HepG2 (cell line): ENCODE data around the gene SCGB1C1. TPM values are rescaled to one million over a fixed set of nuclear protein-coding genes. Genes with fewer than 3 reads are reported as not detected.

Experiments used
- MED13 ChIP-seq: sonication (generic); formaldehyde crosslinking; IDR thresholded peaks from 2 replicates; pipeline ENCODE4 v1.5.0; 2020; ENCODE audit warnings: missing genetic modification reagents
- MED8 ChIP-seq: sonication (generic); formaldehyde crosslinking; IDR thresholded peaks from 2 replicates; pipeline ENCODE4 v1.8.1; 2023; ENCODE audit warnings: mild to moderate bottlenecking, missing genetic modification reagents; ENCODE audit not compliant: insufficient replicate concordance
- NONO ChIP-seq, 2 experiments: fragments of 450-650 bp in 1 of 2; sonication (generic) in 1 of 2; formaldehyde crosslinking in 1 of 2; IDR thresholded peaks in 1 of 2; conservative IDR thresholded peaks in 1 of 2; 2 replicates each; pipeline versions ENCODE4 v1.6.1 to v1.8.0; 2017 to 2022; ENCODE audit warnings: mild to moderate bottlenecking in 1 of 2, missing genetic modification reagents in 1 of 2, moderate library complexity in 1 of 2
- SOX13 ChIP-seq, 3 experiments: fragments of 450-650 bp in 1 of 3; sonication (generic) in 1 of 3; formaldehyde crosslinking in 1 of 3; IDR thresholded peaks in 2 of 3; conservative IDR thresholded peaks in 1 of 3; 2 replicates each; pipeline versions ENCODE4 v1.5.0 to v1.6.1; 2016 to 2020; ENCODE audit warnings: antibody characterized with exemption in 1 of 3, mild to moderate bottlenecking in 1 of 3, missing compliant biosample characterization in 1 of 3, missing genetic modification reagents in 1 of 3, moderate library complexity in 1 of 3
- ZNF124 ChIP-seq: sonication (generic); formaldehyde crosslinking; IDR thresholded peaks from 2 replicates; pipeline ENCODE4 v1.4.0; 2020; ENCODE audit warnings: missing genetic modification reagents
- ZNF205 ChIP-seq: IDR thresholded peaks from 2 replicates; pipeline ENCODE4 v1.6.1; 2018; ENCODE audit warnings: missing biosample characterization, missing genetic modification reagents
- ZNF234 ChIP-seq: sonication (generic); formaldehyde crosslinking; conservative IDR thresholded peaks from 2 replicates; pipeline ENCODE4 v1.5.1; 2020; ENCODE audit warnings: mild to moderate bottlenecking, missing genetic modification reagents
- ZNF253 ChIP-seq: sonication (generic); formaldehyde crosslinking; IDR thresholded peaks from 2 replicates; pipeline ENCODE4 v1.8.0; 2022; ENCODE audit warnings: mild to moderate bottlenecking, missing genetic modification reagents, borderline replicate concordance
- ZNF274 ChIP-seq: sonication (generic); formaldehyde crosslinking; IDR thresholded peaks from 2 replicates; pipeline ENCODE4 v1.5.1; 2020; ENCODE audit warnings: mild to moderate bottlenecking, missing genetic modification reagents
- ZNF292 ChIP-seq: sonication (generic); formaldehyde crosslinking; IDR thresholded peaks from 2 replicates; pipeline ENCODE4 v1.8.1; 2022; ENCODE audit warnings: mild to moderate bottlenecking, low read depth, missing genetic modification reagents, borderline replicate concordance
- ZNF776 ChIP-seq: sonication (generic); formaldehyde crosslinking; IDR thresholded peaks from 2 replicates; pipeline ENCODE4 v1.4.0; 2020; ENCODE audit warnings: mild to moderate bottlenecking, missing genetic modification reagents
- ZNF879 ChIP-seq: sonication (generic); formaldehyde crosslinking; IDR thresholded peaks from 2 replicates; pipeline ENCODE4 v1.8.1; 2023; ENCODE audit warnings: missing genetic modification reagents
- polyA plus RNA-seq, 8 experiments: library from polyadenylated mRNA; depleted of rRNA in 3 of 8; stranded (reverse) in 7 of 8; unstranded in 1 of 8; fragments of >200 nt; fragmentation: Illumina TruSeq in 4 of 8; extraction: Trizol in 4 of 8; gene quantifications; 2 replicates each; pipeline versions ENCODE4 v1.2.1 to v1.2.3, GENCODE V29; 2011 to 2016; ENCODE audit warnings: low read depth in 4 of 8, missing spikeins in 1 of 8, mixed read lengths in 1 of 8; ENCODE audit not compliant: insufficient read depth in 1 of 8
- total RNA-seq, 5 experiments: library from RNA; depleted of rRNA; stranded (reverse); fragments of >200 nt; fragmentation: Illumina TruSeq; extraction: Trizol; gene quantifications; 2 replicates each; pipeline ENCODE4 v1.2.3, GENCODE V29; 2016; ENCODE audit warnings: low read depth in 1 of 5
- TF ChIP-seq, protein P1 (sequence below): sonication (generic); formaldehyde crosslinking; IDR thresholded peaks from 2 replicates; pipeline ENCODE4 v1.4.0; 2020; ENCODE audit warnings: missing genetic modification reagents
- TF ChIP-seq, protein P2 (sequence below): sonication (generic); formaldehyde crosslinking; IDR thresholded peaks from 2 replicates; pipeline ENCODE4 v1.5.0; 2020; ENCODE audit warnings: mild to moderate bottlenecking, missing genetic modification reagents, borderline replicate concordance

Gene SCGB1C1
- total and polyA plus RNA-seq, 2 of the 13 experiments (the other 11 are each of a cell fraction or from before 2014, with no cell fraction given) = not detected

DNA sequence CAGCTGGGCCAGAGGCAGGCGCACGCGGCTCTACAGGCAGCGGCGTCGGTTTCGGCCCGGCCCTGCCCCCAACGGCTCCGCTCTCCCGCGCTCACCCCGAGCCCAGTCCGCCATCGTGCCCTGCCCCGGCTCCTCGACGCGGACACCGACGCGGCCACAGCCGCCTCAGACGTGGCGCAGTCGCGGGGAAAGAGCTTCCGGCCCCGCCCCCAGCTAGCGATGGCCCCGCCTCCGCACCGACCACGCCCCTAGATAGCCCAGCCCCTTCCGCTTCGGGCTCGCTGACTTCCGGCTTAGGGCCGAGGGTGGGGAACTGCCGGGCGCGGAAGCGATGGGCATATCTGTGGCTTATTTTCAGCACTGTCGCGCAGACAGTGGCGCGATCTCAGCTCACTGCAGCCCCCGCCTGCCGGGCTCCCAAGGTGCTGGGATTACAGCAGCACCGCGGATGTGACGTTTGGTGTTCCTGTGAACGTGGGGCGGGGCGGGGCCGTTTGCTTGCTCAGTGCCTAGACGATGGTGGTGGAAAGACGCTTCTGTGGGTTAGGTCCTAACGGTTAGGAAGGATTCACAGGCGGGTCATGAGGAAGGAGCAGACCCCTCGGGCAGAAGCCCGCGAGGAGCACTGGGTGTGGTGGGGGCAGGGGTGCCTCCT is 14.5 kb downstream of the SCGB1C1 start, which contains the start of the genes BET1L and RIC8A (continued):
- 0 out of 2 replicates have a peak, but pooled peaks have one; percentile 52 for TF ChIP-seq ZNF274
- TF ChIP-seq ZNF205 (CRISPR knock-in tag) = no peak
- TF ChIP-seq NONO (IDR thresholded peaks at IDR 0.05) = no peak
- TF ChIP-seq NONO (CRISPR knock-in tag; conservative IDR thresholded peaks at IDR 0.05) = peak; percentile 64
- no peak for TF ChIP-seq SOX13 (IDR thresholded peaks at IDR 0.05)
- no peak; a peak in 1 of 4 replicates for TF ChIP-seq SOX13 (CRISPR knock-in tag; conservative IDR thresholded peaks at IDR 0.05 in 1 of 2, IDR thresholded peaks at IDR 0.05 in 1 of 2)
- TF ChIP-seq MED8 = peak; percentile 68
- 0 out of 2 replicates have a peak, but pooled peaks have one; percentile 24 for TF ChIP-seq ZNF124 (CRISPR knock-in tag)
- TF ChIP-seq, protein P1, sequence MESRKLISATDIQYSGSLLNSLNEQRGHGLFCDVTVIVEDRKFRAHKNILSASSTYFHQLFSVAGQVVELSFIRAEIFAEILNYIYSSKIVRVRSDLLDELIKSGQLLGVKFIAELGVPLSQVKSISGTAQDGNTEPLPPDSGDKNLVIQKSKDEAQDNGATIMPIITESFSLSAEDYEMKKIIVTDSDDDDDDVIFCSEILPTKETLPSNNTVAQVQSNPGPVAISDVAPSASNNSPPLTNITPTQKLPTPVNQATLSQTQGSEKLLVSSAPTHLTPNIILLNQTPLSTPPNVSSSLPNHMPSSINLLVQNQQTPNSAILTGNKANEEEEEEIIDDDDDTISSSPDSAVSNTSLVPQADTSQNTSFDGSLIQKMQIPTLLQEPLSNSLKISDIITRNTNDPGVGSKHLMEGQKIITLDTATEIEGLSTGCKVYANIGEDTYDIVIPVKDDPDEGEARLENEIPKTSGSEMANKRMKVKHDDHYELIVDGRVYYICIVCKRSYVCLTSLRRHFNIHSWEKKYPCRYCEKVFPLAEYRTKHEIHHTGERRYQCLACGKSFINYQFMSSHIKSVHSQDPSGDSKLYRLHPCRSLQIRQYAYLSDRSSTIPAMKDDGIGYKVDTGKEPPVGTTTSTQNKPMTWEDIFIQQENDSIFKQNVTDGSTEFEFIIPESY = no peak
- TF ChIP-seq ZNF253 (CRISPR knock-in tag) = peak; percentile 57; the same call in 1 of the 2 replicates
- TF ChIP-seq, protein P2, sequence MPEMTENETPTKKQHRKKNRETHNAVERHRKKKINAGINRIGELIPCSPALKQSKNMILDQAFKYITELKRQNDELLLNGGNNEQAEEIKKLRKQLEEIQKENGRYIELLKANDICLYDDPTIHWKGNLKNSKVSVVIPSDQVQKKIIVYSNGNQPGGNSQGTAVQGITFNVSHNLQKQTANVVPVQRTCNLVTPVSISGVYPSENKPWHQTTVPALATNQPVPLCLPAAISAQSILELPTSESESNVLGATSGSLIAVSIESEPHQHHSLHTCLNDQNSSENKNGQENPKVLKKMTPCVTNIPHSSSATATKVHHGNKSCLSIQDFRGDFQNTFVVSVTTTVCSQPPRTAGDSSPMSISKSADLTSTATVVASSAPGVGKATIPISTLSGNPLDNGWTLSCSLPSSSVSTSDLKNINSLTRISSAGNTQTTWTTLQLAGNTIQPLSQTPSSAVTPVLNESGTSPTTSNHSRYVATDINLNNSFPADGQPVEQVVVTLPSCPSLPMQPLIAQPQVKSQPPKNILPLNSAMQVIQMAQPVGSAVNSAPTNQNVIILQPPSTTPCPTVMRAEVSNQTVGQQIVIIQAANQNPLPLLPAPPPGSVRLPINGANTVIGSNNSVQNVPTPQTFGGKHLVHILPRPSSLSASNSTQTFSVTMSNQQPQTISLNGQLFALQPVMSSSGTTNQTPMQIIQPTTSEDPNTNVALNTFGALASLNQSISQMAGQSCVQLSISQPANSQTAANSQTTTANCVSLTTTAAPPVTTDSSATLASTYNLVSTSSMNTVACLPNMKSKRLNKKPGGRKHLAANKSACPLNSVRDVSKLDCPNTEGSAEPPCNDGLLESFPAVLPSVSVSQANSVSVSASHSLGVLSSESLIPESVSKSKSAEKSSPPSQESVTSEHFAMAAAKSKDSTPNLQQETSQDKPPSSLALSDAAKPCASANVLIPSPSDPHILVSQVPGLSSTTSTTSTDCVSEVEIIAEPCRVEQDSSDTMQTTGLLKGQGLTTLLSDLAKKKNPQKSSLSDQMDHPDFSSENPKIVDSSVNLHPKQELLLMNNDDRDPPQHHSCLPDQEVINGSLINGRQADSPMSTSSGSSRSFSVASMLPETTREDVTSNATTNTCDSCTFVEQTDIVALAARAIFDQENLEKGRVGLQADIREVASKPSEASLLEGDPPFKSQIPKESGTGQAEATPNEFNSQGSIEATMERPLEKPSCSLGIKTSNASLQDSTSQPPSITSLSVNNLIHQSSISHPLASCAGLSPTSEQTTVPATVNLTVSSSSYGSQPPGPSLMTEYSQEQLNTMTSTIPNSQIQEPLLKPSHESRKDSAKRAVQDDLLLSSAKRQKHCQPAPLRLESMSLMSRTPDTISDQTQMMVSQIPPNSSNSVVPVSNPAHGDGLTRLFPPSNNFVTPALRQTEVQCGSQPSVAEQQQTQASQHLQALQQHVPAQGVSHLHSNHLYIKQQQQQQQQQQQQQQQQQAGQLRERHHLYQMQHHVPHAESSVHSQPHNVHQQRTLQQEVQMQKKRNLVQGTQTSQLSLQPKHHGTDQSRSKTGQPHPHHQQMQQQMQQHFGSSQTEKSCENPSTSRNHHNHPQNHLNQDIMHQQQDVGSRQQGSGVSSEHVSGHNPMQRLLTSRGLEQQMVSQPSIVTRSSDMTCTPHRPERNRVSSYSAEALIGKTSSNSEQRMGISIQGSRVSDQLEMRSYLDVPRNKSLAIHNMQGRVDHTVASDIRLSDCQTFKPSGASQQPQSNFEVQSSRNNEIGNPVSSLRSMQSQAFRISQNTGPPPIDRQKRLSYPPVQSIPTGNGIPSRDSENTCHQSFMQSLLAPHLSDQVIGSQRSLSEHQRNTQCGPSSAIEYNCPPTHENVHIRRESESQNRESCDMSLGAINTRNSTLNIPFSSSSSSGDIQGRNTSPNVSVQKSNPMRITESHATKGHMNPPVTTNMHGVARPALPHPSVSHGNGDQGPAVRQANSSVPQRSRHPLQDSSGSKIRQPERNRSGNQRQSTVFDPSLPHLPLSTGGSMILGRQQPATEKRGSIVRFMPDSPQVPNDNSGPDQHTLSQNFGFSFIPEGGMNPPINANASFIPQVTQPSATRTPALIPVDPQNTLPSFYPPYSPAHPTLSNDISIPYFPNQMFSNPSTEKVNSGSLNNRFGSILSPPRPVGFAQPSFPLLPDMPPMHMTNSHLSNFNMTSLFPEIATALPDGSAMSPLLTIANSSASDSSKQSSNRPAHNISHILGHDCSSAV (CRISPR knock-in tag) = no peak; the same call in 1 of the 2 replicates
- TF ChIP-seq MED13 (CRISPR knock-in tag) = peak; percentile 25; the same call in 1 of the 2 replicates
- no peak for TF ChIP-seq ZNF292 (CRISPR knock-in tag)
- peak; percentile 94 for TF ChIP-seq ZNF776
- TF ChIP-seq ZNF234 = peak; percentile 82; the same call in 1 of the 2 replicates
- TF ChIP-seq ZNF879 (CRISPR knock-in tag) = no peak
